Non-pigmented ciliary epithelial cell (primary cell): ENCODE data around the gene ISG15.
"Not testable (repeated sequence)": the region's sequence is repeated elsewhere in the genome, so short reads cannot be mapped to it uniquely, and the experiment has no call there.

Experiments used
- DNase-seq: peaks from one replicate; pipeline ENCODE4 v3.0.0-alpha.2; 2010; ENCODE audit warnings: low read depth

Gene ISG15

DNA sequence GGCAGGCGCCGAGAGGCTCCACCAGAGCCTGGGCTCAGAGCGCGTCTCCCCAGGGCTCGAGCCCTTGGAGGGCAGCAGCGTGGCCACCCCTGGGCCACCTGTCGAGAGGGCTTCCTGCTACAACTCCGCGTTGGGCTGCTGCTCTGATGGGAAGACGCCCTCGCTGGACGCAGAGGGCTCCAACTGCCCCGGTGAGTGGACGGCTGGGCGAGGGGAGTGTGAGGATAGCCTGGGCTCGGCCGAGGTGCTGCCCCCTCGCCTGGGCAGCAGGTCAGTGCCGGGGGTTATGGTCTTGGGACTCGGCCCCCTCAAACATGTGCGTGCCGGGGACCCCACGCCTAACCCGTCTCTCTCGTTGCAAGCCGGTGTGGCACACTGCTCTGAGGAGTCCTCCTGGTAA, 33.5 kb downstream of the ISG15 start:
- DNase-seq: no peak

DNA sequence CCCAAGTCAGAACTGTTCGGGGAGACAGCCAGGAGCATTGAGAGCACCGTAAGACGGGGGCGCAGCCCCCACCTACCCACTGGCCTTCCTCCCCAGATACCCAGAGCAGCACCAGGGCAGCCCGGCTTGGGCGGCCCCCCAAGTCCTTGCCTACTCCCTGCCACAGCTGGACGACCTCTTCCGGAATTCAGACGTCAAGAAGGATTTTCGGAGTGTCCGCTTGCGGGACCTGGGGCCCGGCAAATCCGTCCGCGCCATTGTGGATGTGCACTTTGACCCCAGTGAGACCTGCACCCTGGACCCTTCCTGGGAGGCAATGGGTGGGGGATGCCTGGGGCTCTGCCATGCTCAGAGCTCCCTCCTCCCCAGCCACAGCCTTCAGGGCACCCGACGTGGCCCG, 34.1 kb downstream of the ISG15 start:
- DNase-seq: no peak

DNA sequence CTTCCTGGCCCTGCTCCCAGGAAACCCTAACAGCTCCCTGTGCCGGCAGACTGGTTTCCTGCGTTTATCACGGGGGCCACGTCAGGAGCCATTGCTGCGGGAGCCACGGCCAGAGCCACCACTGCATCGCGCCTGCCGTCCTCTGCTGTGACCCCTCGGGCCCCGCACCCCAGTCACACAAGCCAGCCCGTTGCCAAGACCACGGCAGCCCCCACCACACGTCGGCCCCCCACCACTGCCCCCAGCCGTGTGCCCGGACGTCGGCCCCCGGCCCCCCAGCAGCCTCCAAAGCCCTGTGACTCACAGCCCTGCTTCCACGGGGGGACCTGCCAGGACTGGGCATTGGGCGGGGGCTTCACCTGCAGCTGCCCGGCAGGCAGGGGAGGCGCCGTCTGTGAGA, 34.7 kb downstream of the ISG15 start:
- no peak for DNase-seq

DNA sequence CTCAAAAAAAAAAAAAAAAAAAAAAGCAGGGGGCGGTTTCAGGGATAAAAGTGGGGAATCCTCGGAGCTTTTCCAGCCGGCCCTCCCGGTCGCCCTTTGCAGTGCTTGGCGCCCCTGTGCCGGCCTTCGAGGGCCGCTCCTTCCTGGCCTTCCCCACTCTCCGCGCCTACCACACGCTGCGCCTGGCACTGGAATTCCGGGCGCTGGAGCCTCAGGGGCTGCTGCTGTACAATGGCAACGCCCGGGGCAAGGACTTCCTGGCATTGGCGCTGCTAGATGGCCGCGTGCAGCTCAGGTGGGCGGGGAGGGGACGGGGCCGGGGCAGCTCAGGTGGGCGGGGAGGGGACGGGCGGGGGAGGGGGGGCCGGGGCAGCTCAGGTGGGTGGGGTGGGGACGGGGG, 35.5 kb downstream of the ISG15 start:
- no peak for DNase-seq

DNA sequence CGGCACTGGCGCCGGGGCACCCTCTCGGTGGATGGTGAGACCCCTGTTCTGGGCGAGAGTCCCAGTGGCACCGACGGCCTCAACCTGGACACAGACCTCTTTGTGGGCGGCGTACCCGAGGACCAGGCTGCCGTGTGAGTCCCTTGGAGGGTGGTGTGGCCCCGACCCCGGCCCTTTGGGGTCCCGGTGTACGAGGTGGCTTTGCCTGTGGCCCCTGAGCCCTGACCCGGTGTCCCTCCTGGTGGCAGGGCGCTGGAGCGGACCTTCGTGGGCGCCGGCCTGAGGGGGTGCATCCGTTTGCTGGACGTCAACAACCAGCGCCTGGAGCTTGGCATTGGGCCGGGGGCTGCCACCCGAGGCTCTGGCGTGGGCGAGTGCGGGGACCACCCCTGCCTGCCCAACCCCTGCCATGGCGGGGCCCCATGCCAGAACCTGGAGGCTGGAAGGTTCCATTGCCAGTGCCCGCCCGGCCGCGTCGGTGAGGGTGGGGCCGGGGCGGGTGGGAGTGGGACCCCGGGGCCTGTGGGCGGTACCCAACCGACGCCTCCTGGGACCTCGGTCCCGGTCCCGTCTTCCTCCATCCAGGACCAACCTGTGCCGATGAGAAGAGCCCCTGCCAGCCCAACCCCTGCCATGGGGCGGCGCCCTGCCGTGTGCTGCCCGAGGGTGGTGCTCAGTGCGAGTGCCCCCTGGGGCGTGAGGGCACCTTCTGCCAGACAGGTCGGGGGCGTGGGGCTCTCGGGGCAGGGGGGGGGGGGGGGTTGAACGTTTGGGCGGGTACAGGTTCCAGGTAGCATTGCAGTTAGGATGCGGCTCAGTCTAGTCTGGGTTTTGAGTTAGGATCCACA, 36.2 kb downstream of the ISG15 start:
- DNase-seq: no peak

DNA sequence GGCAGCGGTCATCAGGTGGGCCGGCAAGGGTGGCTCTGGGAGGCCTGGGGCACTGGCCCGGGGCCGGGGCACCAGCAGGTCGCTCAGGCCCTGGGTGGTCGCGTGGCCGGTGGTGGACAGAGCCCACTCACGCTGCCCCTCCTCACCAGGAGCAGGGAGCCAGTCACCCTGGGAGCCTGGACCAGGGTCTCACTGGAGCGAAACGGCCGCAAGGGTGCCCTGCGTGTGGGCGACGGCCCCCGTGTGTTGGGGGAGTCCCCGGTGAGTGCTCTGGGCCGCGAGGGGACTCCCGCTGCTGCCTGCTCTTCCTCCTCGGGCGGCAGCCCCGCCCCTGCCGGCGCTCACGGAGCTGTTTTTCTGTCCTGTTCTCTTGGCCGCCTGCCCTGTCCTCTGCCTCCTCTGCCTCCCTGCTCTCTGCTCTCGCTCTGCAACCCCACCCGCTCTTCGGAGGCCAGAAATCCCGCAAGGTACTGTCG, 37.3 kb downstream of the ISG15 start:
- no peak for DNase-seq

DNA sequence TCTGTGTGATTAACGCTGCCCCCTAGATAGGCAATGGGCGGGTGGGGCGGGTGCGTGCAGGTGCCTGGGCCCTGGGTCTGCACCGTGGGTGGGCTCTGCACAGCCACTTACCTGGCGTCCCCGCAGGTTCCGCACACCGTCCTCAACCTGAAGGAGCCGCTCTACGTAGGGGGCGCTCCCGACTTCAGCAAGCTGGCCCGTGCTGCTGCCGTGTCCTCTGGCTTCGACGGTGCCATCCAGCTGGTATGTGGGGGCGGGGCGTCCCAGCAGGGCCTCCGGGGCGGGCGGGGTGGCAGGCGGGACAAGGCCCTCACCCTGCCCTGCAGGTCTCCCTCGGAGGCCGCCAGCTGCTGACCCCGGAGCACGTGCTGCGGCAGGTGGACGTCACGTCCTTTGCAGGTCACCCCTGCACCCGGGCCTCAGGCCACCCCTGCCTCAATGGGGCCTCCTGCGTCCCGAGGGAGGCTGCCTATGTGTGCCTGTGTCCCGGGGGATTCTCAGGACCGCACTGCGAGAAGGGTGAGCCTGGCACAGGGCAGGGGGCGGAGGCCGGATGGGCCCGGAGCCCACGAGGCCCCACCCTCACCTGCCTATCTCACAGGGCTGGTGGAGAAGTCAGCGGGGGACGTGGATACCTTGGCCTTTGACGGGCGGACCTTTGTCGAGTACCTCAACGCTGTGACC, 38.0 kb downstream of the ISG15 start:
- DNase-seq: no peak

DNA sequence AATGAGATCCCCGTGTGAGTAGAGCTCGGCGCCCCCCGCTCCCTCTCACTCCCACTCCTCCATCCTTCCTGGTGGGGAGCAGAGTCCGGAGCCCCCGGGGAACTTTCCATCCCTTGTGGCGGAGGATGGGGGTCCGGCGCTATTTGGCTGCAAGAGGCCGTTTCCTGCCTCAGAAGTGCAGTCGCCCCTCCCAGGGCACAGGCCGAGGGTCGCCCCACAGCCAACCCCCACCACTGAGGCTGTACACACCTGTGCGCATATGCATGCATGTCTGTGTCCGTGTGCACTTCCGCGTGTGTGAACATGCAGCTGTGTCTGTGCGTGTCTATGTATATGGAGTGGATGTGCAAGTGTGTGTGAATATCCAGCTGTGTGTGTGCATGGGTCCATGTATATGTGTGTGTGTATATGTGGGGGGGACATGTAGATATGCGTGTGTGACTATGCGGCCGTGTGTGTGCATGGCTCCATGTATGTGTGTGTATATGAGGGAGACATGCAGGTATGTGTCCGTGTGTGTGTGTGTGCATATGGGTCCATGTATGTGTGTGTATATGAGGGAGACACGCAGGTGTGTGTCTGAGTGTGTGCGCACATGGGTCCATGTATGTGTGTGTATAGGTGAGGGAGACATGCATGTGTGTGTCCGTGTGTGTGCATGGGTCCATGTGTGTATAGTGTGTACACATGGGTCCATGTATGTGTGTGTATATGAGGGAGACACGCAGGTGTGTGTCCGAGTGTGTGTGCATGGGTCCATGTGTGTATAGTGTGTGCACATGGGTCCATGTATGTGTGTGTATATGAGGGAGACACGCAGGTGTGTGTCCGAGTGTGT, 38.9 kb downstream of the ISG15 start:
- DNase-seq: no peak

DNA sequence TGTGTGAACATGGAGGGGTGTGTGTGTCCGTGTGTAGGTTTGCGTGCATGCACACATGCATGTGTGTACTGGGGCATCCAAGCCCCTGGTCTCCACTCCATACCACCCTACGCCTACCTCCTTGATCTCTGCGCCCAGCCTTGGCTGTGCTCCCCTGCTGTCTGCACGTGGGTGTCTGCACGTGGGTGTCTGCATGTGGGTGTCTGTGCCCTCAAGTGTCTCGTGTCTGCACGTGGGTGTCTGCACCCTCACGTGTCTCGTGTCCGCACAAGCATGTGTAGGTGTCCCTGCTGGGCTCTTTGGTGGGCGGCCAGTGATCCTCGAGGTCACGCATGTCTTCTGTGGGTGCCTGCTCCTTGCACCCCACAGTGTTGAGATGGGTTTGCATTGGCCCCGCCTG, 39.7 kb downstream of the ISG15 start:
- DNase-seq: no peak

DNA sequence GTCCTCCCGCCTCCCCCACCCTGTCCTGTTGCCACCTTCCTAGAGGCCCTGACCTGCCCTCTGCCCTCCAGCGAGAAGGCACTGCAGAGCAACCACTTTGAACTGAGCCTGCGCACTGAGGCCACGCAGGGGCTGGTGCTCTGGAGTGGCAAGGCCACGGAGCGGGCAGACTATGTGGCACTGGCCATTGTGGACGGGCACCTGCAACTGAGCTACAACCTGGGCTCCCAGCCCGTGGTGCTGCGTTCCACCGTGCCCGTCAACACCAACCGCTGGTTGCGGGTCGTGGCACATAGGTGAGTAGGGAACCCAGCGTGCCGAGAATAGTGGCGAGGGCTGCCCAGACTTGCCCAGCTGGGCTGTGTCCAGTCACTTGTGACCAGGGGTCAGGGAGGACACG, 40.4 kb downstream of the ISG15 start:
- no peak for DNase-seq

DNA sequence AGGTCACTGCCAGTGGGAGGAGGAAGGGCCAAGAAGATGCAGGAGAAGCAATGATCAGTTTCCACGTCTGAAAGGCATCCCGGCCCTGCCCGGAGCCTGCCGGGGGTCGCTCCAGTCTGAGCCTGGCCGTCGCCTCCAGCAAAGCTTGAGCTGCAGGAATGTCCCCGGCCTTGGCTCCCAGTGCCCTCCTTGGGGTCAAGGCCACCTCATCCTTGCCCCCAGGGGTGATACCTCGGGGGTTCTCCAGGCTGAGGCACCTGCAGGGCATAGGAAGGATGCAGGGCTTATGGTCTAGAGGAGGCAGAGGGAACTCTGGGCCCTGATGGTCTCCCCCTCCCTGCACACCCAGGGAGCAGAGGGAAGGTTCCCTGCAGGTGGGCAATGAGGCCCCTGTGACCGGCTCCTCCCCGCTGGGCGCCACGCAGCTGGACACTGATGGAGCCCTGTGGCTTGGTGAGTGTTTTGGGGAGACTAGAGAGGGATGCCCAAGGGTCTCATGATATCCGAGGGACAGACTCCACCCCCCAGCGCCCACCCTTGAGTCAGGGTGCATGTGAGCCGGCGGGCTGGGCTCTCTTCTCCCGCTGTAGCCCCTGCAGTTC, 40.9 kb downstream of the ISG15 start:
- no peak for DNase-seq

DNA sequence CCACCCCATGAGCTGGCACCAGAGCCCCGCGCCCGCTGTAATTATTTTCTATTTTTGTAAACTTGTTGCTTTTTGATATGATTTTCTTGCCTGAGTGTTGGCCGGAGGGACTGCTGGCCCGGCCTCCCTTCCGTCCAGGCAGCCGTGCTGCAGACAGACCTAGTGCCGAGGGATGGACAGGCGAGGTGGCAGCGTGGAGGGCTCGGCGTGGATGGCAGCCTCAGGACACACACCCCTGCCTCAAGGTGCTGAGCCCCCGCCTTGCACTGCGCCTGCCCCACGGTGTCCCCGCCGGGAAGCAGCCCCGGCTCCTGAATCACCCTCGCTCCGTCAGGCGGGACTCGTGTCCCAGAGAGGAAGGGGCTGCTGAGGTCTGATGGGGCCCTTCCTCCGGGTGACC, 41.7 kb downstream of the ISG15 start:
- DNase-seq: no peak

DNA sequence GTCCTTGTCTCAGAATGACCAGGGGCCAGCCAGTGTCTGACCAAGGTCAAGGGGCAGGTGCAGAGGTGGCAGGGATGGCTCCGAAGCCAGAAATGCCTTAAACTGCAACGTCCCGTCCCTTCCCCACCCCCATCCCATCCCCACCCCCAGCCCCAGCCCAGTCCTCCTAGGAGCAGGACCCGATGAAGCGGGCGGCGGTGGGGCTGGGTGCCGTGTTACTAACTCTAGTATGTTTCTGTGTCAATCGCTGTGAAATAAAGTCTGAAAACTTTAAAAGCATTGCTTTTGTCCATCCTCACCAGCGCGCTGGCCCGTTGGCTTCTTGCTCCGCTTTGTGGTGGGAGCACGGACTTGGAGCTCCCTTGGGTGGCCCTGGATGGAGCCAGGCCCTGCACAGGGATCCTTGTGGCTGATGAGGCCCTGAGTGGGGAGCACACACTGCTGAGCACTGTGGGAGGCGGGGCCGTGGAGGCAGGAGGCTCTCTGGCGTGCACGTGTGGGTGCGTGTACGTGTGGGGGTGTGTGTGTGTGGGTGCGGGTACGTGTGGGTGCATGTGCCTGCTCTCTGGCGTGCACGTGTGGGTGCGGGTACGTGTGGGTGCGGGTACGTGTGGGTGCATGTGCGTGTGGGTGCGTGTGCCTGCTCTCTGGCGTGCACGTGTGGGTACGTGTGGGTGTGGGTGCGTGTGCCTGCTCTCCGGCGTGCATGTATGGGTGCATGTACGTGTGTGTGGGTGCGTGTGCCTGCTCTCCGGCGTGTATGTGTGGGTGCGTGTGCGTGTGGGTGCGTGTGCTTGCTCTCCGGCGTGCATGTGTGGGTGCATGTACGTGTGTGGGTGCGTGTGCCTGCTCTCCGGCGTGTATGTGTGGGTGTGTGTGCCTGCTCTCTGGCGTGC, 42.8 kb downstream of the ISG15 start:
- DNase-seq: no peak

DNA sequence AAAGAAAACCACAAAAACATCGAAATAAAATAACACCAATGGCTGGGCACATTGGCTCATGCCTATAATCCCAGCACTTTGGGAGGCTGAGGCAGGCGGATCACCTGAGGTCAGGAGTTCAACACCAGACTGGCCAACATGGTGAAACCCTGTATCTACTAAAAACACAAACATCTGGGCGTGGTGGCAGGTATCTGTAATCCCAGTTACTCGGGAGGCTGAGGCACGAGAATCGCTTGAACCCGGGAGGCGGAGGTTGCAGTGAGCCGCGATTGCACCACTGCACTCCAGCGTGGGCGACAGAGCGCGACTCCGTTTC, 44.4 kb downstream of the ISG15 start:
- DNase-seq: not testable (repeated sequence)

DNA sequence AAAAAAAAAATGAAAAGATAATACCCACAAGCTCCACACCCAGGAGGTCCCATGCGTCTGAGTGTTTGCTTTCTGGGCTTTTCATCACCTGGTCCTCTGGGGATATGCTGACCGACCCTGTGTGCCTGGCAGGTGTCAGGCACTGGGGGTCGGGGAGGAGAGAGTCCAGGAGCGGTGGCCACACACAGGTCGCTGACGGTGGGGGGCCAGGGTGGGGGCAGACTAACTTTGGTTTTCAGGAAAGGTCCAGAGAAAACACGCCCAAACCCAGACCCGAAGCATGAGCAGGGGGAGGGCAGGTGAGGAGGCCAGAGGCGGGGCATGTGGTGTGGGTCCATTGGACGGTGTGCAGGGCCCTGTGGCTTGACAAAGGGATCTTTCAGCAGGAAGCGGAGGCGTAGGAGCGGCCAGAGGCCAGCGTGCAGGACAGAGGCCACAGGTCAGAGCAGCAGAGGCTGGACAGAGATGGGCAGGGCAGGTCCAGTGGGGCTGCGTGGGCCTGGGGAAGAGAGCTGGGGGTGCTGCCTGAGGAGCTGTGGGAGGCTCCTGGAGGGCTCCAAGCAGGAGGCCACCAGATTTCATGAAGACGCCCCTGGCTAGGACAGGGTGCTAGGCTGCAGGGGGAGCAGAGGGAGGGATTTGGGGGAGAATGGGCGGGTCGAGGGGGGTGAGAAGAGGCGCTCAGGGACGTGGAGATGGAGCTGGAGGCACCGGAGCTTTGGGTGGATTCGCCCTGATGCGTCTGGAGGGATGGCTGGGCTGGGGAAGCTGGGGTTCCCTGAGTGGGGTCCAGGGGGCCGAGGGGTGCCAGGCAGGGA, 45.0 kb downstream of the ISG15 start:
- DNase-seq: no peak

DNA sequence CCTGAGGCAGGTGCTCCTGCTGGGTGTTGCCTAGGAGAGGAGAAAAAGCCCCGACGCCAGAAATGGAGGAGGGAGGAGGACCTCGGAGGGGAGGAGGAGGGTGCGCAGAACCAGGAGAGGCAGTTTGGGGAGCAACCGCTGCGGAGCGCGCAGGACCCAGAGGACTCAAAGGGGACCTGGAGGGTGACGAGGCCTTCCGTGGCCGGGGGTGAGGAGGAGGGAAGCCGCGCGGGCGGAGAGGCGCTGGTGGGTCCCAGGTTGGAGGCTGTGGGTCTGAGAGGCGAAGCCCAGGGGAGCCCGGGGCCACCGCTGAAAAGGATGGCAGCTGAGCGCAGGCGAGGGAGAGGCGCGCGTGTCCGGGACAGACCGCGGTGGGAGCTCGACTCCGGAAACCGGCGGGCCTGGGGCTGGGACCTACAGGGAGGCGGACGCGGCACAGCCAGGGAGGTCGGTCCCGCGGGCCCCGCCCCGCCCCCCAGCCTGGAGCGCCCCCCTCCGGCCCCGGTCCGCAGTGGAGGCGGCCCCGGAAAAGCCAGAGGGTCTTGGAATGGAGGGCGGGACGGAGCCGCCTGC, 45.7 kb downstream of the ISG15 start:
- DNase-seq: no peak

DNA sequence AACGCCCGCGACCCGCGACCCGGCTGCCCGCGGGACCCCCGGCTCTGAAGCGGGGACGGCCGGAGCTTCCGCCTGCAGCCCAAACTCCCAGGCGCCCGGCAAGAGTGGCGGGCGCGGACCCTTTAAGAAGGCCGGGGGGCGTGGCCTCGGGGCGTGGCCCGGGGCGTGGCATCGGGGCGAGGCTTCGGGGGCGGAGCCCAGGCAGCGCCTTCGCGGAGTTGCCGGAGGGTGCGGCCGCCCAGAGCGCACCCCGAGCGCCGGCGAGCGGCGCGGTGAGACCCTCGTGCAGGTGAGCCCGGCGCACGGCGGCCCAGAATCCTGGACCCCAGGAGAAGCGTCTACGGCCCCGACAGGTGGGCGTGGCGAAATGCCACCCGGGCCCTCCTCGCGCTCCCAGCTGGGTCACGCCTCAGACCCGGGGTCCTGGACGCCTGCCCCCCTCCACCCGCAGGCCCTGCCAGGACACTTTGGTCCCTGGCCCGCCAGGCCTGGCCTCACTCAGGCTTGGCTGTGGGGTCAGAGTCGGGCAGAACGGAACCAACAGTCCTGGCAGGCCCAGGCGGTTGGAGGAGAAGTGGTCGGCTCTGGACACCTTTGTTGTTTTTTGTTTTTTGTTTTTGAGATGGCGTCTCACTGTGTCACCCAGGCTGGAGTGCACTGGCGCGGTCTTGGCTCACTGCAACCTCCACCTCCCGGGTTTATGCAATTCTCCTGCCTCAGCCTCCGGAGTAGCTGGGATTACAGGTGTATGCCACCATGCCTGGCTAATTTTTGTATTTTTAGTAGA, 46.4 kb downstream of the ISG15 start:
- DNase-seq: no peak

DNA sequence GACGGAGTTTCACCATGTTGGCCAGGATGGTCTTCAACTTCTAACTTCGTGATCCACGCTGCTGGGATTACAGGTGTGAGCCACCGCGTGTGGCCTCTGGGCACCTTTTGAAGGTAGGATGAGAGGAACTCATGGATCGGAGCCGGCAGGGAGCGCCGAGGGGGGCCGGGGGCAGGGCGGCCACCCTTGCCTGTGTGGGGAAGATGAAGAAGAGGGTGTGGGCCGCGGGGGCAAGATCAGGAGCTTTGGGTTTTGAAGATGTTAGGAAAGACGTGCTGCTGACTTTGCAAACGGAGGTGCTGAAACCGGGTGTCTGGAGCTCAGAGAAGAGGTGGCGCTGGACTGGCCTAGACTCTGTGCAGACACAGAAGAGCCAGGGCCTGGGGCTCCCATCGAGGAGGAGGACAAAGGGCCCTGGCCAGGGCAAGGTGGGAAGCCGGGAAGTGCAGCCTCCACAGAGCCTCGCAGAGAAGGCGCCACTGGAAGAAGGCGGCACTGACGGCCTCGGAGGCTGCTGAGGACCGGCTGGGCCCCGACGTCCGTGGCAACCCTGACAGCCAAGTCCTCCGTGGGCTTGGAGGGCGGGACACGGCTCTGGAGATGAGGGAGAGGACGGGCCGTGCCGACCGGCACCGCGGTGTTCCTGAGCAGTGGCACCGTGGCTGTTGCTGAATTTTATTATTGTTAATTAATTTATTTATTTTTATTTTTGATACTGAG, 47.1 kb downstream of the ISG15 start:
- DNase-seq: no peak
